ENCODE data around the gene ULBP2.
A peak's percentile ranks its signal among the peaks of the same experiment; 100 is the strongest.
"Not testable (repeated sequence)": the region's sequence is repeated elsewhere in the genome, so short reads cannot be mapped to it uniquely, and the experiment has no call there.

ULBP2 gene

DNA sequence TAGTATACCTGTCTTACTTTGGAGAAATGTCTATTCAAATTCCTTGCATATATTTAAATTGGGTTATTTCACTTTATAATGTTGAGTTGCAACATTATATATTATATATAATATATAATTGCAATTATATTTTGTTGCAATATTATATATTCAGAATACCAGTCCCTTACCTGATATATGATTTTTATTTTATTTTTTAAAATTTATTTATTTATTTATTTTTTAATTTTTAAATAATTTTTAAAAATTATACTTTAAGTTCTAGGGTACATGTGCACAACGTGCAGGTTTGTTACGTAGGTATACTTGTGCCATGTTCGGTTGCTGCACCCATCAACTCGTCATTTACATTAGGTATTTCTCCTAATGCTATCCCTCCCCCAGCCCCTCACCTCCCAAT is 14.8 kb upstream of the ULBP2 start:
- not testable (repeated sequence) for DNase-seq

GRCh38 chr6:149929422-149929821 is 12.4 kb upstream of the ULBP2 start:
- no peak for DNase-seq

- DNase-seq, result no peak
Measured at GRCh38 chr6:149931501-149931900, 10.3 kb upstream of the ULBP2 start.

- no peak for DNase-seq
Measured at GRCh38 chr6:149933036-149933435, 8.8 kb upstream of the ULBP2 start.

GRCh38 chr6:149933461-149933860 is 8.4 kb upstream of the ULBP2 start:
- no peak for DNase-seq

- peak; percentile 68 for DNase-seq
Measured at GRCh38 chr6:149934249-149935156, 7.3 kb upstream of the ULBP2 start.

DNA sequence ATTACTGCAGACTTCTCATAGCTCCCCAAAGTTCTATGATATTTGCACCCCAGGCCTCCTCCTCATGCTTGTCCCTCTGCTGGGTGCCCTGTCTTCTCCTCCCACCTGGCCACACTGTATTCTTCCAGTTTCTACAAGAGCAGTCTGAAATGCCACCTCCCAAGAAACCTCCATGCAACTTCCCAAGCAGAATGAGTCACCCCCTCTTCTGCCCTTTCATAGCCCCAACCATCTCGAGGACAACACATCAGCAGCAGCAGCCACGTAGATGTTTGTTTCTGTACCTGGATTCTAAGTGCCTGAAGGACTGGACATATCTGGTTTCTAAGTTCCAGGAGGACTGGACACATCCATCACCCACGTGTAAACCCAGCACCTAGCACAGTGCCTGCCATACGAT is 6.6 kb upstream of the ULBP2 start:
- DNase-seq, result no peak

DNA sequence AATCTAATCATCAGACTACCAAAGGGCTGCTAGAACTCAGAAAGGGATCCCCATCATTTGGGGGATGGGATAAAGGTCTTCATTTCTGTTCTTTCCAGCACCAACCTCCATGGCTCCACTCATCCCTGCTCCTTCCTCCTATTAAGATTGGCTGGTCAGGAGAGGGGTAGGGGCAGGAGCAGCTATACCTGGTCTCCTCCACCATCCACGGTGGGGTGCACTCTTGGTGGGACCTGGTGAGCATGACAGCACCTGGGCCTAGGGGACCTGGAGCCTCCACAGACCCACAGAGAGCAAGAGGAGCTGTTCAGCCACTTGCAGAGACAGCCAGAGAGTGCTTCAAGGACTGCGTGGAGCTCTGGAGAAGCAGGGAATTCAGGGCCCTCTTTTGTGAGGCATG is 6.1 kb upstream of the ULBP2 start:
- no peak for DNase-seq

DNA sequence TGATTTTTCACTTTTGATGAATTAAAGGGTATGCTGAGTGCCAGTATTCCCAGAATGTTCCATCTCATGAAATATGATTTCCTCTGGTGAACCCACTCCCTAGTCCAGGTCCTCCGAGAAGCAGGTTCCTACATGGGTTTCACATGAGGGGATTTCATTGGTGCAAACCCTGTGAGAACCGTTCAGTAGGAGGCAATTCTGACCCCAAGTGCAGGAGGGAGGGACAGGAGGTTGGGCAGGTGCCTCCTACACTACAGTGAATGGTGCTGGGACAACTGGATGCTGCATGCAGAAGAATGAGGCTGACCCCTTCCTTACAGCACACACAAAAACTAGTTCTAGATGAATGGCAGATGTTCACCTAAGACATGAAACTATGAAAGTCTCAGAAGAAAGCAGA is 5.1 kb upstream of the ULBP2 start:
- no peak for DNase-seq

DNA sequence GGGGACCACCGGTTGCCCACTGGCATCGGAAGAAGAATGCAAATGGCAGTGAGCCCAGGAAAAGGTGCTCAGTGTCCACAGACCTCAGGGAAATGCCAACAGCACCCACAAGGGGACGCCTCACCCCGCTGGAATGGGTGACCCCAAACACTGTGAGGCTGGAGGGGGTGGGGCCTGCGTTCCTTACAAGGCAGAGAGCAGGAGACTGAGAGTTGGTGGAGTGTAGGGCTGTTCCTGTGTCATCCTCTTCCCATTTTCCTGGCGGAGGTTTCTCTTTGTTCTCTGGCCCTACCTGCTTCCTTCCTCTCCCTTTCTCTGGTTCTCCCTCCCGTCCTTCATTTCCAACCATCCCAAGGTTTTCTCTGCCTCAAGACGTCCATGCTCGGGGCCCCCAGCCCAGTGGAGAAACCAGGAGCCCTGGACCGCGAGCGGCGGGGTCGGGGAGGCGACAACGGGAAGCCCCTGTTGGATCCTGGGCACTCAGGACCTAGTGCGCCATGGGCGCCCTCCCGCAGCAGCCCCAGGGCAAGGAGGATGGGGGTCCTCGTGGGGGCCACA is 3.7 kb upstream of the ULBP2 start:
- not testable (repeated sequence) for DNase-seq

DNA sequence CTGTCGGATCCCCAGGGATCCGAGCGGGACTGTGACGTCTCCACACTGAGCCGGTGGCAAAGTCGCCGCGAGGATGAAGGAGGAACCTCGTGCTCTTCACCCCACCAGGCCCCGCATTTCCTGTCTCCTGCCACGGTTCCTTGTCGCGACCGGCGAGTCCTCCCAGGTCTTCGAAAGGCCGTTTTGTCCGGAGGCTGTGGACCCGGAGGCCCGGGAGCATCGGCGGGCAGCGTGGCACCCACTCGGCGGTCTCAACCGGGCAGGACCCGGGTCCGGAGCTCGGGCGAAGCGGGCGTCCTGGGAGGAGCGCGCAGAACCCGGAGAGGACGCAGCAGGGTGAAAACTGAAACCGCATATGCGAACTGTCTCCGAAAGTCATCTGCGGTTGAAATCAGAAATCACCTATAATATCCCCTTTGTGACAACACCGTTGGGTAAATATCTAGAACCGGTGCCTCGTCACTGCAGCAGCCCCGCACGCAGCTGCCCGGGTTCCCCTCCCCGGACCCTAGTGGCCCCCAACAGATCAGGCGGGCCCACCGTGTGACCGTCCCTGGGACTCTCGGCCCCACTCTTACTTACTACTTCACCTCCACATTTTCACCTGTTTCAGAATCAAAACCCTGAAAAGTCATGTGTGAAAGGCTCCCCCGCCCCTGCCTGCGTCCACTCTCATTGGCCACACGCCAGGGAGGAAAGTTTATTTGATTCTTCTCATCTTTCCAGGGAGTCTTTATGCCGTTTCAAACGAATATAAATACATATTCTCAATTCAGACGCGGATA is 3.1 kb upstream of the ULBP2 start:
- DNase-seq, result no peak

GRCh38 chr6:149939356-149939648 is 2.5 kb upstream of the ULBP2 start:
- no peak for DNase-seq

- no peak for DNase-seq
Measured at GRCh38 chr6:149939909-149940671, 1.7 kb upstream of the ULBP2 start.

GRCh38 chr6:149940672-149940982 is 1.2 kb upstream of the ULBP2 start:
- DNase-seq, result no peak

- no peak for DNase-seq
Measured at GRCh38 chr6:149942461-149942829, 631 bp downstream of the ULBP2 start.

DNA sequence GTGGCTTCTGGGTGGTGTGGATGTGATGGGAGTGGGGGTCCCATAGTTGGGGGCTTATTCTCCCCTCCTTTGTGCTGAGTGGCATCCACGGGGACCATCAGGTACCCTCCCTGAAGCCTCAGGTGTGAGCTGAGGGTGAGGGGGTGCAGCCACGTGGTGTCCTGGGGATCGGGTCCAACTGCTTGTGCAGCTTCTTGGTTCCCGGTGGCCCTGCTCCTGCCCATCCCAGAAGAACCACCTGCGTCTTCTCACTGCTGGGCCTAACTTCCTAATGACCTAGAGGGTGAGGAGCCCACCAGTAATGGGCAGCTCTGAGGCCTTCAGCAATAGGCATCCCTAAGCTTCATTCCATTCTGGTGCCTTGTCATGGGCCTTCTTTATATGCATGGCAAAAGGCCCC is 1.5 kb downstream of the ULBP2 start:
- DNase-seq, result not testable (repeated sequence)

DNA sequence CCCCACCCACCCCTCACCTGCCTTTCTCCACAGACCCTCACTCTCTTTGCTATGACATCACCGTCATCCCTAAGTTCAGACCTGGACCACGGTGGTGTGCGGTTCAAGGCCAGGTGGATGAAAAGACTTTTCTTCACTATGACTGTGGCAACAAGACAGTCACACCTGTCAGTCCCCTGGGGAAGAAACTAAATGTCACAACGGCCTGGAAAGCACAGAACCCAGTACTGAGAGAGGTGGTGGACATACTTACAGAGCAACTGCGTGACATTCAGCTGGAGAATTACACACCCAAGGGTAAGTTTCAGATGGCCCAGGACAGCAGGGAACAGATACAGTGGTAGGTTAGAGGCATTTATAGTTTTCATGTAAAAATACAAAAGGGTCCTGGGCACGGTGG is 3.5 kb downstream of the ULBP2 start:
- not testable (repeated sequence) for DNase-seq

- DNase-seq, result not testable (repeated sequence)
Measured at GRCh38 chr6:149946631-149947030, 4.8 kb downstream of the ULBP2 start.

DNA sequence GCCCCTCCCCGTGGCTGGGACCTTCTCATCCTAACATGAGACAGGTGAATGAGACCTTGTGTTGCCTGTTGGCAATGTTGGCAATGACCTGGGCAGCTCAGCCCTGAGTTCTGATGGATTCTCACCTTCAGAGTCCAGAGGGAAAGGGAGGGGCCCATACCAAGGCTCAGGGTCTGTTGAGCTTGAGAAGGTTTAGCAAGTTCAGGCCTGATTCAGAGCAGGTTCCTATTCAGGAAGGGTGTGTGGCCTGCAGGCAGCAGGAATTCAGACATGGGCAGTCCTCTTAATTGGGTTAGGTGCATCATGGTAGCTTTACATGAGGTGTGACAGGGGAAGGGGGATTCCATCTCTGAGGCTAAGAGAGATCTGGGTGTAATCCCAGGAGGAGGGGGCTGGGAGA is 5.7 kb downstream of the ULBP2 start:
- not testable (repeated sequence) for DNase-seq

- no peak for DNase-seq
Measured at GRCh38 chr6:149948011-149948410, 6.2 kb downstream of the ULBP2 start.

GRCh38 chr6:149948616-149949015 is 6.8 kb downstream of the ULBP2 start:
- no peak for DNase-seq

DNA sequence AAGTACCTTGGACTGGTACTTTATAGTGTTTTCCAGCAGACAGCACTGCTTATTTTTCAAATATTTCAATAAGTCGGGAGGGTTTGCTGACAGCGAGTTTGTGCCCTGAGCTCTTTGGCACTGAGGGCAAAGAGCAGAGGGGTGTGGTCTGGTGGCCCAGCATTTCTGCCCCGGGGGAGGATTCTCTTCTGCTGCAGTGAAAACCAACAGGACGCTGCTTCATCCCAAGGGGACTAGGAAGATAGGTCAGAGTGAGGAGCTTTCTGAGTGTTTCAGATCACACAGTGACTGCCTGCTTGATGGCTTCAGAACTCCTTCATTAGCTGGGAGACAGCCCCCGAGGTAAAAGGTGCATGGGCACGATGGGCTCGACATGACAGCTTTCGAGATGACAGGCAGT is 8.6 kb downstream of the ULBP2 start:
- DNase-seq, result no peak

DNA sequence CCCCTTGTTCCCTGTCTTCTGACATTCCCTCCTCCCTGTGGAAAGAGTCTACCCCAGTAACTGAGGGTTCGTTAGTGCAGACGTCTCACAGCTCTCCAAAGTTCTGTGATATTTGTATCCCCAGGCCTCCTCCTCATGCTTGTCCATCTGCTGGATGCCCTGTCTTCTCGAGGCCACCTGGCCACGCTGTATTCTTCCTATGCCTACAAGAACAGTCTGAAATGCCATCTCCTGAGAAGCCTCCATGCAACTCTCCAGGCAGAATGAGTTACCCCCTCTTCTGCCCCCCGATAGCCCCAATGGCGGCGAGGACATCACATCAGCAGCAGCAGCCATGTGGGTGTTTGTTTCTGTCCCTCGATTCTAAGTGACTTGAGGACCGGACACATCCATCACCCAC is 9.3 kb downstream of the ULBP2 start:
- DNase-seq, result no peak
